ENCODE measurements around the gene UIMC1. TPM values are rescaled to one million over a fixed set of nuclear protein-coding genes. Genes with fewer than 3 reads are reported as not detected.

The UIMC1 gene
- total RNA-seq, 1 donor from 2014 or later, result 34.2 TPM

DNA sequence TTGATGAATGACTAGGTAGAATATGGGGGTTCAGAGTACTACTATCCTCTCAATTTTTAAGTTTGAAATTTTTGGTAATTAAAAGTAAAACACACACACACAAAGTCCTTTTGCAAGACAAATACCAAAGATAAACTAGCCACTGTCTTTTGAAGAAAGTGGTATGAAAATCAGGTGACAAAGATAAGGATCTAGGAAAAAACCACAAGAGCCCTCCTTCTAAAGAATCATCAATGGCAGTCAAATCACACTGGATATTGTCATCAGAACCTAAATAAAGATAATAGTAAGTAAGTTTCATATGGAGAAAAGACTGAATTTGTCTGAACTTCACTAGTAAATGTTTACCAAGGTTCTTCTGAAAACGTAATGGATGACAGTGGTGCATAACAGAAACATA is 76.9 kb downstream of the UIMC1 start:
- Mint-ChIP-seq H3K27me3 (ENCODE audit: low read depth) (no peaks in the 10 kb centered on the region), H3K27ac (ENCODE audit: unreplicated experiment) (no peak overlapping the region), H3K36me3 (ENCODE audit: low read depth) (peaks cover 14% of the 10 kb centered on the region), H3K4me3 (ENCODE audit: unreplicated experiment) (no peak overlapping the region), H3K4me1 (ENCODE audit: low read depth) (no peaks in the 10 kb centered on the region), H3K9me3 (ENCODE audit: low read depth) (no peaks in the 10 kb centered on the region)
- DNase-seq (ENCODE audit: low spot score), result no peak
- no peak for TF ChIP-seq CTCF (IDR thresholded peaks at IDR 0.05)

DNA sequence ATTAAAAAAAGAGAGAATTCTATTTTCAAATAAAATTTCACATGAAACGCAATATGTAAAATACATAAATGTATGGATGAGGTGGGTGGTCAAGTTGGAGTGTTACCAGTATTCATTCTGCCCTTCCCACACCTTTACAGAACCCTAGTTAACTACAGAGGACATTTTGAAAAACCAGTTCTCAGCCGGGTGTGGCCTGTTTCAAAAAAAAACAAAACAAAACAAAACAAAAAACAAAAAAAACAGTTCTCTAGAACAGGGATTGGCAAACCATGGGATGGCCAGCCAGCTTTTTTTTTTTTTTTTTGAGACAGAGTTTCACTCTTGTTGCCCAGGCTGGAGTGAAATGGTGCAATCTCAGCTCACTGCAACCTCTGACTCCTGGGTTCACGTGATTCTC is 79.0 kb downstream of the UIMC1 start:
- no peak for TF ChIP-seq CTCF (IDR thresholded peaks at IDR 0.05)
- no peak overlapping the region for H3K4me3 Mint-ChIP-seq (ENCODE audit: unreplicated experiment)

GRCh38 chr5:176922817-176923216 is 83.8 kb downstream of the UIMC1 start:
- H3K27me3 Mint-ChIP-seq (ENCODE audit: low read depth), result no peaks in the 10 kb centered on the region
- DNase-seq (ENCODE audit: low spot score), result no peak
- no peak overlapping the region for H3K27ac Mint-ChIP-seq (ENCODE audit: unreplicated experiment)
- H3K4me3 Mint-ChIP-seq (ENCODE audit: unreplicated experiment), result no peak overlapping the region
- H3K4me1 Mint-ChIP-seq (ENCODE audit: low read depth), result peaks cover 15% of the 10 kb centered on the region
- no peak for TF ChIP-seq CTCF (IDR thresholded peaks at IDR 0.05)
- H3K36me3 Mint-ChIP-seq (ENCODE audit: low read depth), result peaks cover 13% of the 10 kb centered on the region
- no peaks in the 10 kb centered on the region for H3K9me3 Mint-ChIP-seq (ENCODE audit: low read depth)

More for the DNA sequence above, 79.0 kb downstream of the UIMC1 start:
- Mint-ChIP-seq H3K9me3 (ENCODE audit: low read depth) (no peaks in the 10 kb centered on the region), H3K36me3 (ENCODE audit: low read depth) (peaks cover 14% of the 10 kb centered on the region), H3K4me1 (ENCODE audit: low read depth) (no peaks in the 10 kb centered on the region), H3K27ac (ENCODE audit: unreplicated experiment) (no peak overlapping the region), H3K27me3 (ENCODE audit: low read depth) (no peaks in the 10 kb centered on the region)
- DNase-seq (ENCODE audit: low spot score), result no peak

GRCh38 chr5:176921714-176922113 is 84.9 kb downstream of the UIMC1 start:
- Mint-ChIP-seq H3K4me1 (ENCODE audit: low read depth) (peaks cover 15% of the 10 kb centered on the region), H3K27ac (ENCODE audit: unreplicated experiment) (peak overlapping the region; percentile 34), H3K36me3 (ENCODE audit: low read depth) (peaks cover 13% of the 10 kb centered on the region), H3K4me3 (ENCODE audit: unreplicated experiment) (no peak overlapping the region), H3K27me3 (ENCODE audit: low read depth) (no peaks in the 10 kb centered on the region), H3K9me3 (ENCODE audit: low read depth) (no peaks in the 10 kb centered on the region)
- no peak for DNase-seq (ENCODE audit: low spot score)
- no peak for TF ChIP-seq CTCF (IDR thresholded peaks at IDR 0.05)

GRCh38 chr5:176918613-176919012 is 88.0 kb downstream of the UIMC1 start:
- DNase-seq (ENCODE audit: low spot score), result no peak
- no peak for TF ChIP-seq CTCF (IDR thresholded peaks at IDR 0.05)
- Mint-ChIP-seq H3K4me1 (ENCODE audit: low read depth) (peaks cover 15% of the 10 kb centered on the region), H3K27me3 (ENCODE audit: low read depth) (no peaks in the 10 kb centered on the region), H3K4me3 (ENCODE audit: unreplicated experiment) (no peak overlapping the region), H3K36me3 (ENCODE audit: low read depth) (peaks cover 14% of the 10 kb centered on the region), H3K27ac (ENCODE audit: unreplicated experiment) (no peak overlapping the region), H3K9me3 (ENCODE audit: low read depth) (no peaks in the 10 kb centered on the region)

Data from chondrocyte (in vitro differentiated cells).